OCI-LY7 (cell line): ENCODE measurements around the gene C16orf89. TPM values are rescaled to one million over a fixed set of nuclear protein-coding genes. Genes with fewer than 3 reads are reported as not detected.

Source experiments
- BruUV-seq: library from RNA; stranded (reverse); fragments of 400-500 nt; replicated peaks from 2 replicates; lab custom pipeline; 2021; lab: Mats Ljungman, UMichigan
- CTCF ChIA-PET: fragments of 300-600 bp; sonication (Branson Sonifier 250); formaldehyde crosslinking; loops from one replicate; lab custom pipeline; 2022; ENCODE audit warnings: antibody characterized with exemption; ENCODE audit not compliant: unreplicated experiment; lab: Charles Lee
- POLR2A ChIA-PET: fragments of 300-600 bp; sonication (Branson Sonifier 250); formaldehyde crosslinking; loops from one replicate; lab custom pipeline; 2022; ENCODE audit warnings: antibody characterized with exemption; lab: Charles Lee
- DNase-seq: peaks from one replicate; pipeline ENCODE4 v3.0.0-alpha.2; 2015; ENCODE audit warnings: low spot score
- H2AFZ ChIP-seq: fragments of 200-600 bp; sonication (generic), shearing (Covaris generic); 2 replicates; pipeline ENCODE4 v1.6.1; 2014; ENCODE audit warnings: mild to moderate bottlenecking, antibody characterized with exemption, low read length, moderate library complexity
- H3K27ac ChIP-seq: fragments of 200-600 bp; sonication (generic); 2 replicates; pipeline ENCODE4 v1.5.1; 2014; ENCODE audit warnings: mixed run types, low read depth, mild to moderate bottlenecking, moderate library complexity, low read length, inconsistent platforms; ENCODE audit not compliant: poor library complexity, severe bottlenecking
- H3K36me3 ChIP-seq: fragments of 200-600 bp; sonication (generic); 2 replicates; pipeline ENCODE4 v1.6.1; 2014; ENCODE audit warnings: mild to moderate bottlenecking, antibody characterized with exemption, low read length, moderate library complexity, mixed read lengths; ENCODE audit not compliant: insufficient read depth
- H3K4me1 ChIP-seq: fragments of 200-600 bp; sonication (generic); 2 replicates; pipeline ENCODE4 v1.5.1; 2014; ENCODE audit warnings: mild to moderate bottlenecking, low read length; ENCODE audit not compliant: insufficient read depth, poor library complexity, severe bottlenecking
- H3K4me2 ChIP-seq: fragments of 200-600 bp; sonication (generic); 2 replicates; pipeline ENCODE4 v1.6.1; 2014; ENCODE audit warnings: mild to moderate bottlenecking, low read length
- H3K4me3 ChIP-seq: fragments of 200-600 bp; sonication (generic); 2 replicates; pipeline ENCODE4 v1.5.1; 2014; ENCODE audit warnings: mild to moderate bottlenecking, low read depth, low read length; ENCODE audit not compliant: poor library complexity, severe bottlenecking
- H3K79me2 ChIP-seq: fragments of 200-600 bp; sonication (generic); 2 replicates; pipeline ENCODE4 v1.6.1; 2016; ENCODE audit warnings: low read depth, mild to moderate bottlenecking, low read length, moderate library complexity, mixed read lengths; ENCODE audit not compliant: insufficient read depth
- H3K9me2 ChIP-seq: fragments of 200-600 bp; sonication (generic); 2 replicates; pipeline ENCODE4 v1.6.1; 2016; ENCODE audit warnings: mild to moderate bottlenecking, low read length, mixed read lengths; ENCODE audit not compliant: insufficient read depth
- H3K9me3 ChIP-seq: fragments of 200-600 bp; sonication (generic); 2 replicates; pipeline ENCODE4 v1.6.1; 2014; ENCODE audit warnings: mild to moderate bottlenecking, mixed run types, low read length, mixed read lengths
- H4K20me1 ChIP-seq: fragments of 200-600 bp; sonication (generic); 2 replicates; pipeline ENCODE4 v1.6.1; 2014; ENCODE audit warnings: mild to moderate bottlenecking, antibody characterized with exemption, low read length, moderate library complexity, mixed read lengths; ENCODE audit not compliant: insufficient read depth
- CTCF ChIP-seq: fragments of 200-600 bp; sonication (generic); conservative IDR thresholded peaks from 2 replicates; pipeline ENCODE4 v1.5.1; 2014; ENCODE audit warnings: mild to moderate bottlenecking, antibody characterized with exemption, low read length, moderate library complexity, mixed read lengths
- EZH2phosphoT487 ChIP-seq: fragments of 200-600 bp; sonication (generic); IDR thresholded peaks from 2 replicates; pipeline ENCODE4 v1.6.1; 2018; ENCODE audit warnings: low read depth, borderline replicate concordance, mild to moderate bottlenecking, mixed run types, antibody characterized with exemption, low read length, moderate library complexity, mixed read lengths
- intact Hi-C: fragments of 100-400 bp; cut with micrococcal nuclease; formaldehyde crosslinking; loops from one replicate; pipeline ENCODE4 v1.10.0; 2022; ENCODE audit not compliant: unreplicated experiment
- total RNA-seq, 2 experiments: library from RNA; depleted of rRNA in 1 of 2; stranded (reverse); fragments of >200 nt in 1 of 2; shearing (Covaris generic) in 1 of 2; gene quantifications; 2 replicates each; pipeline ENCODE4 v1.2.3, GENCODE V29; 2014 to 2022

C16orf89 gene
- total RNA-seq, 2 experiments from 2014 or later, result not detected

GRCh38 chr16:5056352-5056751, 9.4 kb downstream of the C16orf89 start:
- Histone ChIP-seq H3K9me2 (no peaks in the 10 kb centered on the region), H3K9me3 (no peaks in the 10 kb centered on the region), H3K27ac (no peak overlapping the region), H3K36me3 (no peaks in the 10 kb centered on the region), H3K4me3 (no peak overlapping the region), H3K79me2 (no peaks in the 10 kb centered on the region), H3K4me1 (no peaks in the 10 kb centered on the region), H2AFZ (no peak overlapping the region), H3K4me2 (no peak overlapping the region), H4K20me1 (no peaks in the 10 kb centered on the region)
- no TSS peak for BruUV-seq
- CTCF ChIA-PET, result no interaction called here
- peak; percentile 45 for DNase-seq
- TF ChIP-seq CTCF (peak; percentile 78), EZH2phosphoT487 (no peak)
- POLR2A ChIA-PET, result no interaction called here
- intact Hi-C loops, result loop anchor here (1.0 kb wide), 1 partner anchor 36 kb away; no protein-coding TSS in a partner anchor

- ChIA-PET POLR2A (no interaction called here), CTCF (interaction anchor here (0.6 kb wide), 1 partner anchor 18 kb away, joined by 5 read pairs; no protein-coding TSS in a partner anchor)
- H3K4me3 ChIP-seq, result no peak overlapping the region
- H3K4me1 ChIP-seq, result no peaks in the 10 kb centered on the region
- no peak overlapping the region for H2AFZ ChIP-seq
- no peaks in the 10 kb centered on the region for H3K9me3 ChIP-seq
- H3K4me2 ChIP-seq, result no peak overlapping the region
- H3K27ac ChIP-seq, result no peak overlapping the region
- no peaks in the 10 kb centered on the region for H3K36me3 ChIP-seq
- H4K20me1 ChIP-seq, result no peaks in the 10 kb centered on the region
- BruUV-seq, result no TSS peak
- intact Hi-C loops, result no loop called here
- DNase-seq, result no peak
- no peaks in the 10 kb centered on the region for H3K79me2 ChIP-seq
- TF ChIP-seq CTCF (no peak), EZH2phosphoT487 (no peak)
- no peaks in the 10 kb centered on the region for H3K9me2 ChIP-seq
Measured at GRCh38 chr16:5054876-5055865, 10.6 kb downstream of the C16orf89 start.

GRCh38 chr16:5046914-5047313, 18.8 kb downstream of the C16orf89 start:
- no peaks in the 10 kb centered on the region for H3K9me3 ChIP-seq
- no peak overlapping the region for H3K4me2 ChIP-seq
- H3K36me3 ChIP-seq, result no peaks in the 10 kb centered on the region
- H3K27ac ChIP-seq, result no peak overlapping the region
- ChIA-PET CTCF (no interaction called here), POLR2A (no interaction called here)
- H3K4me3 ChIP-seq, result no peak overlapping the region
- intact Hi-C loops, result no loop called here
- H3K9me2 ChIP-seq, result no peaks in the 10 kb centered on the region
- H3K79me2 ChIP-seq, result no peaks in the 10 kb centered on the region
- DNase-seq, result no peak
- H3K4me1 ChIP-seq, result no peaks in the 10 kb centered on the region
- no peaks in the 10 kb centered on the region for H4K20me1 ChIP-seq
- no peak overlapping the region for H2AFZ ChIP-seq
- no TSS peak for BruUV-seq
- TF ChIP-seq EZH2phosphoT487, result no peak
- no peak for TF ChIP-seq CTCF
